GM21717 (cell line): ENCODE measurements around the gene RFTN2.
"Not testable (repeated sequence)": the region's sequence is repeated elsewhere in the genome, so short reads cannot be mapped to it uniquely, and the experiment has no call there.

Experiments
- ATAC-seq: cut with Tn5 transposase; IDR thresholded peaks from one replicate; pipeline ENCODE4 v1.9.1; 2021; ENCODE audit warnings: mild to moderate bottlenecking, moderate library complexity; ENCODE audit not compliant: unreplicated experiment

RFTN2 gene

DNA sequence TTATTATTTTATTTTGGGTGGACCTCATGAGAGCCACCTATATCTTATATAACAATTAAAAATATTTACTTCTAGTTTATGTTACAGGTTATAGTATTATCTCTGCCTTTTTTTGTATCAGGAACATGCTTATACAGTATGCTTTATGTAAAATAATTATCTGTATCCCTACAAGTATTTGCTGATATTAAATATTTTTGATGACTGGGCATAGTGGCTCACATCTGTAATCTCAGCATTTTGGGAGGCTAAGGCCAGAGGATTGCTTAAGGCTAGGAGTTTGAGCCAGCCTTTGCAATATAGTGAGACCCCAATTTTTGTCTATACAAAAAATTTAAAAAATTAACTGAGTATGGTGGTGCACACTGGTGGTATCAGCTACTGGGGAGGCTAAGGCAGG, 119.9 kb downstream of the RFTN2 start:
- ATAC-seq = no peak

DNA sequence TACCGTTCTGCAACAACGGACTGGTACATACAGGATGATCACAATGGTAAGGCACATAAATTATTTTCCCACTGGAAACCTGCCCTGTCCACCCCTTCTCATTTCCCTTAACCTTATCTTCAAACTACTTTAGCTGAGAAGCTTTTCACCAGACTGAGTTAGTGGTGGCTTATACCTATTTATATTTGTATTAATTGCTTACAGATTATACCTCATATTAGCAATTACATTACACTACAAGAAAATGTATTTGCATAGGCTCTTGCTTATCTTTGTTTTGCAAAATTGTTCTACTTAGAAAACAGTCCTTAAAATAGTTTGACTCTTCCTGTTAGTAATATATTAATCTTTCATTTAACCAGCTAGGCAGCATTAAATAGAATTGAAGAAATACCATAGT, 124.1 kb downstream of the RFTN2 start:
- ATAC-seq = not testable (repeated sequence)

DNA sequence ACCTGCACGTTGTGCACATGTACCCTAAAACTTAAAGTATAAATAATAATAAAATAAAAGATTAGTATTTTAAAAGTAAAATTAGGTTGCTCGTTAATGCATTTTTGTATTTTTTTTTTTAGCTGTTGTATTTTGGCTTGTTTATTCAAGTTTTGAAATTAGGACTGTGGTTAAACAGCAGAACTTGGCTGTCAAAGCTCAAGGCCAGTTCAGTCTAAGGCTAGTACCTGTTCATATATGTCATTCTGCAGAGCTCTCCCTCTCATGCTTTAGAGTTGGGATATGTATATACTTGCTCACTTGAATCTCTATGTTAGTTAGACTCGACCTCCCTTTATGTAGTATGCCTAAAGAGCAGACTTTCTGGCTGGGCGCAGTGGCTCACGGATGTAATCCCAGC, 126.8 kb downstream of the RFTN2 start:
- ATAC-seq = no peak

DNA sequence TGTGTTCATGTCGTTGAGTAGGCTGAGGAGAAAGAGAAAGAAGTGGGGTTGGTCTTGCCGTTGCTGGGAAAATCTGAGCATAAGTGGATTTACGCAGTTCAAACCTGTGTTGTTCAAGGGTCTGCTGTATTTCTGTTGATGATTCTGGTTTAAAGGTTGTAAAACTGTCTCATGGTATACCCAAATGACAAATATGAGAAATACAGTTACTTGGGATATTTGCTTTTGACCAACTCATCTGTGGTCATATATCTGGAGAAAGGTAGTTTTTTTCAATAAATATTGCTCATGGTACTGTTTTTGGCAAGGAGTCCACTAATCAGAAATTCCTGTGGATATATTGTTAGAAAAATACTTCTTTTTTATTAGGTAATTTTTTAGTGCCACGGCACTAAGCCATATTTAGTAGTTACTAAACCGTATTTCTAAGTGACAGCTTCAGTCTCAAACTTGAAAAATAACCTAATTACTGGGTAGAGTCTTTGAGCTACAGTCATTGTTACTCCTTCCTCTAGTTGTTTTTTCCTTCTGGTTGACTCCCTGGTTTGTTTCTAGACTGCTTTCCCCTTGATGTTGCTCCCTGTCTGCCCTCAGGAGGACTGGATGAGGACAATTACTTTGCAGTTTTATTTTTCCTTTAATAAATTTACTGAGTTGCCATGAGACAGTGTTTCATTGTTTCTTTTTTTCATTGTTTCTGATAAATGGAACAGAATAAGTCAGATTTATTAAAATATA, 128.1 kb downstream of the RFTN2 start:
- ATAC-seq = no peak

DNA sequence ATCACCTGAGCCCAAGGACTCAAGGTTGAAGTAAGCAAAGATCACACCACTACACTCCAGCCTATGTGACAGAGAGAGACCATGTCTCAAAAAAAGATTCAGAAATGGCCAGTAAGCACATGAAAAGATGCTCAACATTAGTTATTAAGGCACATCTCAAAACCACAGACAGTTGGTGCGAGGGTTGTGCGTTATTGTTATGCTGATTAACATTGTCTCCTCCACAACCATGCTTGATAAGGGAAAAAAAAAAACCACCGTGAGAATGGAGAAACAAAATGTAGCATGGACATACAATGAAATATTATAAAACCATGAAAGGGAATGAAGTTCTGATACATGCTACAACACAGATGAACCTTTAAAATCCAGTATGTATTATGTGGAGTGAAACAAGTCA, 132.2 kb downstream of the RFTN2 start:
- ATAC-seq = no peak

DNA sequence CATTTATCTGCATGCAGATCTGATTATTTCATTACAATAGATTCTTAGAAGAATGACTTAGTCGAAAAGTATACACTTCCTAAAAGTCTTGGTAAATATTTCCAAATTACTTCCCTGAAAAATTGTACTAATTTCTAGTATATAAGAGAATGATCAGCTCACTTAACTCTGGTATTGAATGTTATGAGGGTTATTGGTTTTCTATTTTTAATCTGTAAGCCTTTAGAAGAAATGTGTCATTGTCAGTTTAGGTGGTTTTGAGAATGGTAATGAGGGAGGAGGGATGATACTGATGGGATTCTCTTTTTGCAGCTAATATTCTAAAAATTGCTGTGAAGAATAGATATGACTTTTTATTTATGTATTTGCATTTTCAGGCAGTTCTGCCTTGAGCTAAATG, 135.7 kb downstream of the RFTN2 start:
- ATAC-seq = no peak

DNA sequence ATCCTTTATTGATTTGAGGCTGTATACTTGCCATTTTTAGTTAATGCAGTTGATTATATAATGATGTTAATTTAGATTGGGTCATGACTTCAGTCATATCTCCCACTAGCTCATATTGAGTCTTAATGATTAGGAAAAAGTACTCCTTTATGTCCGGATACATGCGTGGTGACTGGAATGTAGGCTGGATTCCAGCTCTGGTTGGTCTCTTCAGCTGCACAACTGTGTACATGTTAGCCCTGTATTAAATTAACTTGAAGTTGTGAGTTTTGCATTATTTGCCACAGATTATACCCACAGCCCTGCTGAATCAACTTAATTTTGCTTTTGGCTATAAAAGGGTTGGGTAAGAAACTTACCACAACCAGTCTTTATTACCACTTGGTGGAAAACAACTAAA, 137.0 kb downstream of the RFTN2 start:
- ATAC-seq = no peak
